Endothelial cell of umbilical vein (primary cell): Measurements from ENCODE around the gene RORB. TPM values are rescaled to one million over a fixed set of nuclear protein-coding genes. Genes with fewer than 3 reads are reported as not detected.

Experiments
- BruUV-seq: library from RNA; stranded (reverse); fragments of 400-500 nt; replicated peaks from 2 replicates; lab custom pipeline; 2021; lab: Mats Ljungman, UMichigan
- CTCF ChIA-PET: fragments of 300-600, 350-600 bp; sonication (Branson Sonifier 250); formaldehyde crosslinking; loops from one replicate; lab custom pipeline; 2021; ENCODE audit warnings: antibody characterized with exemption, inconsistent platforms; lab: Charles Lee
- POLR2A ChIA-PET: fragments of 300-600, 350-600 bp; sonication (Branson Sonifier 250); formaldehyde crosslinking; loops from one replicate; lab custom pipeline; 2021; ENCODE audit warnings: antibody characterized with exemption, inconsistent platforms; lab: Charles Lee
- DNase-seq: peaks from one replicate; pipeline ENCODE4 v3.0.0-alpha.2; 2011; ENCODE audit warnings: low read depth, low spot score
- FAIRE-seq: peaks from 2 replicates; lab custom pipeline; 2011; peaks lifted over from hg19 to GRCh38; lab: Jason Lieb, UNC
- H2AFZ ChIP-seq: 2 replicates; pipeline ENCODE4 v1.6.0; 2012; ENCODE audit warnings: low read depth, low read length, control low read depth, inconsistent platforms
- H3K27ac ChIP-seq: 2 replicates; pipeline ENCODE4 v1.5.1; 2011; ENCODE audit warnings: low read depth, mild to moderate bottlenecking, control low read depth, low read length, moderate library complexity; ENCODE audit not compliant: insufficient read depth
- H3K27me3 ChIP-seq, 2 experiments: 2 replicates each; pipeline versions ENCODE4 v1.6.0 to v1.6.1; 2011; ENCODE audit warnings: low read length in 2 of 2, mixed read lengths in 1 of 2; ENCODE audit not compliant: control insufficient read depth in 2 of 2, insufficient read depth in 2 of 2
- H3K36me3 ChIP-seq, 2 experiments: 2 replicates in 1 of 2; 3 replicates in 1 of 2; pipeline ENCODE4 v1.5.1; 2011; ENCODE audit warnings: low read length in 2 of 2, mild to moderate bottlenecking in 1 of 2, moderate library complexity in 1 of 2; ENCODE audit not compliant: control insufficient read depth in 2 of 2, insufficient read depth in 2 of 2; ENCODE audit errors: extremely low read depth in 1 of 2
- H3K4me1 ChIP-seq: 3 replicates; pipeline ENCODE4 v1.5.1; 2011; ENCODE audit warnings: mild to moderate bottlenecking, low read length; ENCODE audit not compliant: control insufficient read depth, insufficient read depth; ENCODE audit errors: extremely low read depth
- H3K4me2 ChIP-seq: 2 replicates; pipeline ENCODE4 v1.6.1; 2011; ENCODE audit warnings: low read length, control low read depth, mixed read lengths; ENCODE audit not compliant: insufficient read depth
- H3K4me3 ChIP-seq, 3 experiments: fragments of 200-600 bp in 1 of 3; sonication (generic), shearing (Covaris generic) in 1 of 3; replicated peaks in 1 of 3; 2 replicates each; pipeline ENCODE4 v1.5.1; 2011 to 2016; ENCODE audit warnings: control low read depth in 3 of 3, low read length in 3 of 3, mild to moderate bottlenecking in 2 of 3, inconsistent platforms in 1 of 3, low read depth in 1 of 3, moderate library complexity in 1 of 3; ENCODE audit not compliant: insufficient read depth in 1 of 3
- H3K79me2 ChIP-seq: 2 replicates; pipeline ENCODE4 v1.6.0; 2012; ENCODE audit warnings: low read length, inconsistent platforms; ENCODE audit not compliant: control insufficient read depth, insufficient read depth
- H3K9ac ChIP-seq: replicated peaks from 2 replicates; pipeline ENCODE3; 2011; ENCODE audit warnings: low read length, control low read depth; ENCODE audit not compliant: insufficient read depth; ENCODE audit errors: extremely low read depth
- H3K9me1 ChIP-seq: replicated peaks from 3 replicates; pipeline ENCODE4 v1.6.0; 2011; ENCODE audit warnings: mild to moderate bottlenecking, low read length; ENCODE audit not compliant: control insufficient read depth, insufficient read depth; ENCODE audit errors: extremely low read depth
- H3K9me3 ChIP-seq: replicated peaks from 2 replicates; pipeline ENCODE4 v1.5.1; 2012; ENCODE audit warnings: low read length, inconsistent platforms; ENCODE audit not compliant: control insufficient read depth, insufficient read depth
- H4K20me1 ChIP-seq: replicated peaks from 2 replicates; pipeline ENCODE3; 2011; ENCODE audit warnings: mild to moderate bottlenecking, low read length; ENCODE audit not compliant: control insufficient read depth, insufficient read depth; ENCODE audit errors: extremely low read depth
- CTCF ChIP-seq, 2 donors: IDR thresholded peaks; 1 replicate in 1 of 2; 2 replicates in 1 of 2; pipeline ENCODE4 v1.5.1; 2011; ENCODE audit warnings: low read length in 2 of 2, mild to moderate bottlenecking in 2 of 2, moderate library complexity in 2 of 2, control low read depth in 1 of 2, inconsistent platforms in 1 of 2, low read depth in 1 of 2; ENCODE audit not compliant: insufficient read depth in 1 of 2; ENCODE audit errors: extremely low read depth in 1 of 2
- EZH2 ChIP-seq: IDR thresholded peaks from 2 replicates; pipeline ENCODE4 v1.6.1; 2012; ENCODE audit warnings: borderline replicate concordance, low read depth, mild to moderate bottlenecking, moderate library complexity, low read length, inconsistent platforms; ENCODE audit not compliant: severe bottlenecking
- FOS ChIP-seq: IDR thresholded peaks from 2 replicates; pipeline ENCODE4 v1.6.1; 2011; ENCODE audit warnings: mild to moderate bottlenecking, low read length, moderate library complexity, borderline replicate concordance; ENCODE audit not compliant: insufficient read depth
- GATA2 ChIP-seq: IDR thresholded peaks from 2 replicates; pipeline ENCODE4 v1.7.0; 2011; ENCODE audit warnings: low read depth, mild to moderate bottlenecking, moderate library complexity, mixed read lengths, low read length; ENCODE audit not compliant: insufficient read length, insufficient read depth
- JUN ChIP-seq: IDR thresholded peaks from 2 replicates; pipeline ENCODE4 v1.6.1; 2011; ENCODE audit warnings: borderline replicate concordance, low read depth; ENCODE audit not compliant: insufficient read length, insufficient read depth
- MAX ChIP-seq: IDR thresholded peaks from 2 replicates; pipeline ENCODE4 v1.6.1; 2011; ENCODE audit not compliant: insufficient read depth, insufficient read length
- MYC ChIP-seq: IDR thresholded peaks from one replicate; pipeline ENCODE4 v1.6.1; 2011; ENCODE audit warnings: mild to moderate bottlenecking, low read depth, low read length
- POLR2A ChIP-seq: IDR thresholded peaks from 2 replicates; pipeline ENCODE4 v1.6.1; 2012; ENCODE audit warnings: low read depth, mild to moderate bottlenecking, control low read depth, low read length
- POLR2AphosphoS5 ChIP-seq: IDR thresholded peaks from 2 replicates; pipeline ENCODE4 v1.6.1; 2012; ENCODE audit warnings: low read depth, mild to moderate bottlenecking, control low read depth, low read length, moderate library complexity; ENCODE audit not compliant: insufficient read depth
- dilution Hi-C: fragments of 300-500 bp; cut with MboI; formaldehyde crosslinking; loops from one replicate; pipeline ENCODE4 v1.15.0; 2019; ENCODE audit warnings: low sequenced_read_pairs; ENCODE audit not compliant: extremely low pct_ligation_motif_present
- intact Hi-C: fragments of 100-400 bp; cut with micrococcal nuclease; formaldehyde crosslinking; loops from one replicate; pipeline ENCODE4 v1.10.0; 2022
- polyA plus RNA-seq, 4 experiments: library from polyadenylated mRNA; depleted of rRNA in 3 of 4; stranded (reverse) in 3 of 4; unstranded in 1 of 4; fragments of >200 nt; gene quantifications; 2 replicates each; pipeline versions ENCODE4 v1.2.1 to v1.2.3, GENCODE V29; 2011 to 2012; ENCODE audit warnings: missing spikeins in 1 of 4
- total RNA-seq: library from RNA; stranded (reverse); gene quantifications from 2 replicates; pipeline ENCODE4 v1.2.3, GENCODE V29; 2021

RORB gene
- total and polyA plus RNA-seq, 2 donors (not counting 3 experiments of a cell fraction or from before 2014, with no cell fraction given) = not detected

- BruUV-seq = no TSS peak
- Histone ChIP-seq H3K4me2 (no peak overlapping the region), H3K9me1 (no peaks in the 10 kb centered on the region), H3K4me1 (no peaks in the 10 kb centered on the region), H3K9ac (no peak overlapping the region), H3K27ac (no peak overlapping the region), H3K27me3 (no peaks in the 10 kb centered on the region), H2AFZ (no peak overlapping the region), H3K9me3 (no peaks in the 10 kb centered on the region), H3K79me2 (no peaks in the 10 kb centered on the region), H4K20me1 (no peaks in the 10 kb centered on the region), H3K4me3 (no peak overlapping the region), H3K36me3 (no peaks in the 10 kb centered on the region)
- ChIA-PET CTCF (no interaction called here), POLR2A (no interaction called here)
- intact Hi-C loops = no loop called here
- no peak for DNase-seq
- FAIRE-seq = no peak
- dilution Hi-C loops = no loop called here
- no peak for TF ChIP-seq MYC
- no peak for TF ChIP-seq FOS
- TF ChIP-seq GATA2 = no peak
- TF ChIP-seq EZH2 = no peak
- no peak for TF ChIP-seq POLR2A
- no peak for TF ChIP-seq JUN
- TF ChIP-seq POLR2AphosphoS5 = no peak
- TF ChIP-seq CTCF (IDR thresholded peaks at IDR 0.05; ENCODE audit: extremely low read depth in 1 of 2, insufficient read depth in 1 of 2, low read depth in 1 of 2, low read length in 2 of 2) = no peak
- TF ChIP-seq MAX = no peak
Observed at GRCh38 chr9:74691058-74691457, 193.9 kb downstream of the RORB start.
